Keratinocyte (primary cell): ENCODE results near the gene WNT9A. TPM values are rescaled to one million over a fixed set of nuclear protein-coding genes. Genes with fewer than 3 reads are reported as not detected.

Source experiments
- DNase-seq: peaks from one replicate; pipeline ENCODE4 v3.0.0-alpha.2; 2011; ENCODE audit warnings: low read depth, missing footprints, low spot score
- FAIRE-seq: peaks from 2 replicates; lab custom pipeline; 2011; peaks lifted over from hg19 to GRCh38; lab: Jason Lieb, UNC
- H2AFZ ChIP-seq: 2 replicates; pipeline ENCODE4 v1.6.0; 2012; ENCODE audit warnings: low read length, control low read depth, inconsistent platforms; ENCODE audit not compliant: control insufficient read depth
- H3K27ac ChIP-seq: 2 replicates; pipeline ENCODE4 v1.5.1; 2011; ENCODE audit warnings: low read length; ENCODE audit not compliant: control insufficient read depth, insufficient read depth
- H3K27me3 ChIP-seq: 3 replicates; pipeline ENCODE4 v1.6.0; 2011; ENCODE audit warnings: low read length; ENCODE audit not compliant: control insufficient read depth, insufficient read depth; ENCODE audit errors: extremely low read depth
- H3K36me3 ChIP-seq, 2 experiments: 2 replicates in 1 of 2; 3 replicates in 1 of 2; pipeline ENCODE4 v1.5.1; 2011; ENCODE audit warnings: low read length in 2 of 2, mild to moderate bottlenecking in 1 of 2; ENCODE audit not compliant: control insufficient read depth in 2 of 2, insufficient read depth in 2 of 2; ENCODE audit errors: extremely low read depth in 1 of 2
- H3K4me1 ChIP-seq: 3 replicates; pipeline ENCODE4 v1.5.1; 2011; ENCODE audit warnings: low read length; ENCODE audit not compliant: control insufficient read depth, insufficient read depth; ENCODE audit errors: extremely low read depth
- H3K4me2 ChIP-seq: 3 replicates; pipeline ENCODE4 v1.6.0; 2011; ENCODE audit warnings: low read depth, low read length; ENCODE audit not compliant: control insufficient read depth, insufficient read depth; ENCODE audit errors: extremely low read depth
- H3K4me3 ChIP-seq, 3 experiments: fragments of 200-600 bp in 1 of 3; sonication (generic) in 1 of 3; 2 replicates in 2 of 3; 3 replicates in 1 of 3; pipeline ENCODE4 v1.5.1; 2011 to 2016; ENCODE audit warnings: low read length in 3 of 3, mild to moderate bottlenecking in 3 of 3, control low read depth in 2 of 3, inconsistent platforms in 1 of 3, low read depth in 1 of 3, mixed read lengths in 1 of 3, mixed run types in 1 of 3, moderate library complexity in 1 of 3; ENCODE audit not compliant: control insufficient read depth in 2 of 3, insufficient read depth in 2 of 3; ENCODE audit errors: extremely low read depth in 1 of 3
- H3K79me2 ChIP-seq: 2 replicates; pipeline ENCODE4 v1.6.0; 2012; ENCODE audit warnings: low read length; ENCODE audit not compliant: control insufficient read depth, insufficient read depth
- H3K9ac ChIP-seq: 3 replicates; pipeline ENCODE4 v1.6.0; 2011; ENCODE audit warnings: low read length; ENCODE audit not compliant: control insufficient read depth, insufficient read depth; ENCODE audit errors: extremely low read depth
- H3K9me1 ChIP-seq: 3 replicates; pipeline ENCODE4 v1.6.0; 2011; ENCODE audit warnings: low read length; ENCODE audit not compliant: control insufficient read depth, insufficient read depth; ENCODE audit errors: extremely low read depth
- H3K9me3 ChIP-seq: 2 replicates; pipeline ENCODE4 v1.5.1; 2012; ENCODE audit warnings: low read depth, low read length; ENCODE audit not compliant: control insufficient read depth
- H4K20me1 ChIP-seq: 3 replicates; pipeline ENCODE4 v1.6.0; 2011; ENCODE audit warnings: low read length; ENCODE audit not compliant: control insufficient read depth, insufficient read depth; ENCODE audit errors: extremely low read depth
- CTCF ChIP-seq, 3 experiments: IDR thresholded peaks in 1 of 3; conservative IDR thresholded peaks in 1 of 3; optimal IDR thresholded peaks in 1 of 3; 2 replicates in 2 of 3; 3 replicates in 1 of 3; pipeline versions ENCODE3 to v1.5.1; 2011; ENCODE audit warnings: low read length in 3 of 3, mild to moderate bottlenecking in 3 of 3, moderate library complexity in 2 of 3, control low read depth in 1 of 3, inconsistent platforms in 1 of 3; ENCODE audit not compliant: insufficient read depth in 2 of 3; ENCODE audit errors: extremely low read depth in 1 of 3
- EZH2 ChIP-seq: IDR thresholded peaks from one replicate; pipeline ENCODE4 v1.6.1; 2012; ENCODE audit warnings: inconsistent platforms, mild to moderate bottlenecking, low read length, moderate library complexity
- dilution Hi-C: fragments of 300-500 bp; cut with MboI; formaldehyde crosslinking; loops from one replicate; pipeline ENCODE4 v1.7.0; 2020; ENCODE audit warnings: low sequenced_read_pairs; ENCODE audit not compliant: extremely low pct_ligation_motif_present
- polyA plus RNA-seq, 5 experiments: library from polyadenylated mRNA; depleted of rRNA in 3 of 5; stranded (reverse) in 3 of 5; stranded (forward) in 1 of 5; unstranded in 1 of 5; fragments of >200 nt; gene quantifications; 1 replicate in 1 of 5; 2 replicates in 3 of 5; 3 replicates in 1 of 5; pipeline versions ENCODE4 v1.2.1 to v1.2.3, GENCODE V29; 2011 to 2012; ENCODE audit warnings: missing spikeins in 2 of 5, low read depth in 1 of 5, low replicate concordance in 1 of 5

The WNT9A gene
- polyA plus RNA-seq, 1 donor (not counting 4 experiments of a cell fraction or from before 2014, with no cell fraction given) = 1.7 TPM

- TF ChIP-seq CTCF (optimal IDR thresholded peaks at IDR 0.05 in 1 of 3, IDR thresholded peaks at IDR 0.05 in 1 of 3, conservative IDR thresholded peaks at IDR 0.05 in 1 of 3; ENCODE audit: extremely low read depth in 1 of 3, insufficient read depth in 2 of 3, low read length in 3 of 3) (peak in 2 of 3 experiments; percentile 15 to 16), EZH2 (no peak)
These were observed 45.7 kb downstream of the WNT9A start for GRCh38 chr1:227901906-227902640.

GRCh38 chr1:227901239-227901905 lies 46.4 kb downstream of the WNT9A start:
- no peak for FAIRE-seq

More at GRCh38 chr1:227901906-227902640, 45.7 kb downstream of the WNT9A start:
- no peaks in the 10 kb centered on the region for H4K20me1 ChIP-seq
- no peaks in the 10 kb centered on the region for H3K36me3 ChIP-seq
- no peak overlapping the region for H3K4me2 ChIP-seq
- no peak overlapping the region for H2AFZ ChIP-seq
- H3K9me3 ChIP-seq = no peaks in the 10 kb centered on the region
- H3K4me3 ChIP-seq = no peak overlapping the region
- H3K27ac ChIP-seq = no peak overlapping the region
- FAIRE-seq = no peak
- no peaks in the 10 kb centered on the region for H3K79me2 ChIP-seq
- H3K9ac ChIP-seq = no peak overlapping the region
- H3K27me3 ChIP-seq = peaks cover 6% of the 10 kb centered on the region
- no peaks in the 10 kb centered on the region for H3K4me1 ChIP-seq
- DNase-seq = no peak
- dilution Hi-C loops = no loop called here
- no peaks in the 10 kb centered on the region for H3K9me1 ChIP-seq

More at GRCh38 chr1:227901239-227901905, 46.4 kb downstream of the WNT9A start:
- no peak overlapping the region for H3K27ac ChIP-seq
- no peaks in the 10 kb centered on the region for H3K36me3 ChIP-seq
- no peaks in the 10 kb centered on the region for H4K20me1 ChIP-seq
- no peak overlapping the region for H3K4me2 ChIP-seq
- no peak for TF ChIP-seq EZH2
- no peak for TF ChIP-seq CTCF (optimal IDR thresholded peaks at IDR 0.05 in 1 of 3, IDR thresholded peaks at IDR 0.05 in 1 of 3, conservative IDR thresholded peaks at IDR 0.05 in 1 of 3; ENCODE audit: extremely low read depth in 1 of 3, insufficient read depth in 2 of 3, low read length in 3 of 3)
- no peaks in the 10 kb centered on the region for H3K79me2 ChIP-seq
- no peak for DNase-seq
- H3K9me3 ChIP-seq = no peaks in the 10 kb centered on the region
- H3K9ac ChIP-seq = no peak overlapping the region
- no peaks in the 10 kb centered on the region for H3K9me1 ChIP-seq
- H3K4me3 ChIP-seq = no peak overlapping the region
- dilution Hi-C loops = no loop called here
- H2AFZ ChIP-seq = no peak overlapping the region
- no peaks in the 10 kb centered on the region for H3K4me1 ChIP-seq
- H3K27me3 ChIP-seq = peaks cover 6% of the 10 kb centered on the region
